Stimulated activated CD4-positive, alpha-beta T cell treated with anti-CD3 and anti-CD28 coated beads, Interleukin-1b, Interleukin-23, amount 100 ng/mL, for 4 hours (primary cell): Measurements from ENCODE around the gene ZNF555.

Experiments used
- DNase-seq, 2 donors: peaks; one replicate each; pipeline ENCODE4 v3.0.0-alpha.2; 2020; ENCODE audit warnings: low read depth in 2 of 2

The ZNF555 gene

DNA sequence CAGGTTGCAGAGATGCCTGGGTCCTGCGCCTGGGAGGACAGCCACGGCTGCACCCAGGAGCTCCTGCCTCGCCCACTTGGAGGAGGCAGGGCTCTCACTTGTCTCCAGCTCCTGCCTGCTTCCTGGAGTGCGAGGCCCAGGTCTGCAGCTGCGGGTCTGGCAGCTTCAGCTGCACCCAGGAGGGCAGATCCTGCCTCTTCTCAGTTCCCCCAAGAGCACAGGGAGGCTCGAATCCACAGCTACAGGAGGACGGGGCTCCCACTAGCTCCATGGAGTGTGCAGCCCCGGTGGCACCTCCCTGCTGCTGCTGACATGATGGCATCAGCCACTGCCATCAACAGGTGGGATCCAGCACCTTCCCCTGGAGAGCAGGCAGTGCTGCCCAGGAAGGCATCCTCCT, 17.1 kb upstream of the ZNF555 start:
- no peak for DNase-seq

DNA sequence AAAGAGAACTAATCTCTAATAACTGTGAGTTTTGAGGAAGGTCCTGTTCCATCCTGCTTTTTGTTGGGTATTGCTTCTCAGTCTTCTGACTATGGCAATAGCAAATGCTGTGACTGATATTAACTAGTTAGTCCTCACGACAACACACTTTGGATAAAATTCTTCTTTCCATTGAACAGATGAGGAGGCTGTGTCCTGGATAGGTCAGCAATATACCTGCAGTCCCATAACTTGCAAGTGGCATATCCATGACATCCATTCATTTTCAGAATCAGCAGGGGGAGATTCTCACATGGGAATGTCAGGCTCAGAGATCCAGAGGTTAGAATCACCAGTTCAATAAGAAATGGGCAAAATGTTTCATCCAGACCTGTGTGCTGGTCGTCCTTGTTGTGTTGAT, 14.3 kb upstream of the ZNF555 start:
- no peak for DNase-seq

DNA sequence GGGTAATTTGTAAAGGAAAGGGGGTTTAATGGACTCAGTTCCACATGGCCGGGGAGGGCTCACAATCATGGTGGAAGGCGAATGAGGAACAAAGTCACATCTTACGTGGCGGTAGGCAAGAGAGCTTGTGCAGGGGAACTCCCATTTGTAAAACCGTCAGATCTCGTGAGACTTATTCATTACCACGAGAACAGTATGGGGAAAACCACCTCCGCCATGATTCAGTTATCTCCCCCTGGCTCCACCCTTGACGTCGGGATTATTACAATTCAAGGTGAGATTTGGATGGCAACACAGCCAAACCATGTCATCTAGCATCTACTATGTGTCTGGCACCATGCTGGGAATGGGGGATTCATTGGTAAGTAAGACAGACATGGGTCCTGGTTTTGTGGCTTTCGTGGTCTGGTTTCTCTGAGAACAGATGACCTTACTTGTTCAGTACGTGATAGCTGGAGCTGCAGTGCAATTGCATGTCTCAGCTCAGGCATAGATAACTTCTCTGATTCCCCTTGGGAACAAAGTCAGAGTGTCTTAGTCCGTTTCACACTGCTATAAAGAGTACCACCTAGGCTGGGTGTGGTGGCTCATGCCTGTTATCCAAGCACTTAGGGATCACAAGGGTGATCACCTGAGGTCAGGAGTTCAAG, 13.3 kb upstream of the ZNF555 start:
- no peak for DNase-seq

DNA sequence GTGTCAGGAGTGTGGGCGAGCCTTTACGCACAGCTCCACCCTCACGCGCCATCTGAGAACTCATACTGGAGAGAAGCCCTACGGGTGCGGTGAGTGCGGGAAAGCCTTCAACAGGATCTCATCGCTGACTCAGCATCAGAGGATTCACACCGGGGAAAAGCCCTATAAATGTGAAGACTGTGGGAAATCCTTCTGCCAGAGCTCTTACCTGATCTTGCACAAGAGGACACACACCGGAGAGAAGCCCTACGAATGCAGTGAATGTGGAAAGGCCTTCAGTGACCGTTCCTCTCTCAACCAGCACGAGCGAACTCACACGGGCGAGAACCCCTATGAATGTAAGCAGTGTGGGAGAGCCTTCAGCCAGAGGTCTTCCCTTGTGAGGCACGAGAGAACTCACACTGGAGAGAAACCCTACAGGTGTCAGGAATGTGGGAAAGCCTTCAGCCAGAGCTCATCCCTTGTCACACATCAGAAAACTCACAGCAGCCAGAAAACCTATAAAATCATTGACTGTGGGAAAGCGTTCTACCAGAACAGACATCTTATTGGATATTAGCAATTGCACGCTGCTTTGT, 6.9 kb upstream of the ZNF555 start:
- no peak for DNase-seq

DNA sequence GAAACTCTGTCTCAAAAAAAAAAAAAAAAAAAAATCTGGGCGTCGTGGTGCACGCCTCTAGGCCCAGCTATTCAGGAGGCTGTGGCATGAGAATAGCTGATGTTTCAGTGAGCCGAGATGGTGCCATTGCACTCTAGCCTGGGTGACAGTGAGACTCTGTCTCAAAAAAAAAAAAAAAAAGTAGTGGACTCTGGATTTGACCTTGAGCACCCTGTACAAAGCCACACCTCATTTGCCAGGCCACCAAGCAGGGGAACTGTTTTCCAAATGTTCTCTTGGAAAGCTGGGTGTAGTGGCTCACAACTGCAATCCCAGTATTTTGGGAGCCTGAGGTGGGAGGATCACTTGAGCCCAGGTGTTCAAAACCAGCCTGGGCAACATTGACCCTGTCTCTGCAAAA, 3.8 kb upstream of the ZNF555 start:
- DNase-seq = no peak

DNA sequence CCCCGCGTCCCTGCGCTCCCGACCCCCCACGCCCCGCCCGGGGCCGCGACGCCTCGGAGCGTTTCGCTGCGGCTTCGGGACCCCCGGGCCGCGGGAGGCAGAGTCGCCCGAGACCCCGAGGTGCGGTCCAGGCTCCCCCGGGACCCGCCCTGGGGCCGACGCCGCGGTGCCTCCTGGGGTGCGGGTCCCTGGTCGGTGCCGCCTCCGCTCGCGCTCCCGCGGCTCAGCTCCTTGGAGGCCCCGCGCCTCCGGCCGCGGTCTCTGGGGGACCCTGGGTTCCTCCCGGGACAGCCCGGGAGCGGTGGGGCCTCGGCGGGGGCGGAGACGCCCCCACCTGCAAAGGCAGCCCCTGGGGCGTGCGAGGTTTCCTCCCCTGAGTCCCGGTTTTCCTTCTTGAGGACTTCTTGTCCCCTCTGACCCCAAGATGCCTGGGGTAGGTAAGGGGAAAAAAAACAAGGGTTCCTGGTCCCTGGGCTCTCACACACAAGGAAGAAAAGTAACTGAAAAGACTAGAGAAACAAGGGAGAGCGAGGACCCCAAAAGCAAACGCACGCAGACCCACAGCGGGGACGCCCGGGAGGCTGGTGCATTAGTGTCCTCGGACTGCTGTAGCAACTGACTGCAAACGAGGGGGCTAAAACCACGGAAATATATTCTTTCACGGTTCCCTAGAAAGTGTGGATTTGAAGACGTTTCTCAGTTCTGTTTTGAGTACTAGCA, 740 bp downstream of the ZNF555 start:
- no peak for DNase-seq

DNA sequence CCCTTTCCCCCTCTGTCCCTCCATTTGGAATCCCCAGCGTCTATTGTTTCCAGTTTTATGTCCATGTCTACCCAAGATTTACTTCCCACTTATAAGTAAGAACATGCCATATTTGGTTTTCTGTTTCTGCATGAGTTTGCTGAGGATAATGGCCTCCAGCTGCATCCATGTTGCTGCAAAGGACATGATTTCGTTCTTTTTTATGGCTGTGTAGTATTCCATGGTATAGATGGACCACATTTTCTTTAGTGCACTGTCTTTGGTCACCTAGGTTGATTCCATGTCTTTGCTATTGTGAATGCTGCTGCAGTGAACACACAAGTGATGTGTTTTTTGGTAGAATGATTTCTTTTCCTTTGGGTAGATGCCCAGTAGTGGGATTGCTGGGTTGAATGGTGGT, 3.8 kb downstream of the ZNF555 start:
- no peak for DNase-seq

DNA sequence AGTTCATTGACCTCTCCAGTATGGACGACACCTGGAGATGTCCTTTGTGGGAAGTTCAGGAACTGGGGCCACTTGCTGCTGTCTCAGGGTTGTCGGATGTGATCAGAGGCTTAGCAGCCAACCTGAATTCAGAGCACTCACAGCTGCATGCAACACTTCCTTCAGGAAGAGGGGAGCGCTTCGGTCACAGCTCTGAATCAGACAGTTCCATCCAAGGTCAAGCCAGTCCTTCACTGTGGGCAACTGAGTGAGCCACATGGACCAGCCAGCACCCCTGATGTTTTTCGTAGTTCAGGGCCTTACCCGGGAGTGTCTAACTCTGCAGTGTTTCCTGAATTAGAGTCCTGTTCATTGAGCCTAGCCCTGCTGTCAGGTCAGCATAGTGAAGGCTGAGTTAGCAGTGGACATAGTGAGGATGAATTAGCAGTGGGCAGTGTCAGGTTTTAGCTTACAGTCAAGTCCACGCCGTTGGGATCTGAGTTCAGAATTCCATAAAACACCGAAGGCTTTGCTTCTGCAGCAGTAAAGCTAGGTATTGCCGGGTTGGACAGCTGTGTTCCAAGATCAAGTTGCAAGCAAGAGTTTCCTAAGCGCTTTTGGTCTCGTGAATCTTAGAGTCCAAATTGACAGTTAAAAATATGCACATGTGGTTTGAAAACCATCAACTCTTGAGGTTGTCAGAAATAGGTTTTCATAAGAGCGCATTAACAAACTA, 5.1 kb downstream of the ZNF555 start:
- no peak for DNase-seq

DNA sequence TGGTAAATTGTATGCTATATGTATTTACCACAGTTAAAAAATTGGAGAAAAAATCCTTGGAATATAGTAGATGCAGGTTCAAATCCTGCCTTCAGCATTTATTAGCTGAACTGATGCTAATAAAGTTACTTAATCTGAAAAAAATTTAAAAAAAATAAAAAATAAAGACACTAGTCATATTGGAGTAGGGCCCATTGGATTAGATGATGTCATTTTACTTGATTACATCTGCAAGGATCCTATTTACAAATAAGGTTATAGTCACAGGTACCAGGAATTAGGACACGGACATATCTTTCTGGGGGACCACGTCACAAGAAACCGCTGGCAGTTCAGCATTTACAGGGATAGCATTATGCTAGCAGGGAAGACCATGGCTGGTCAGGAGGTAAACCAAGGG, 6.2 kb downstream of the ZNF555 start:
- DNase-seq = no peak

DNA sequence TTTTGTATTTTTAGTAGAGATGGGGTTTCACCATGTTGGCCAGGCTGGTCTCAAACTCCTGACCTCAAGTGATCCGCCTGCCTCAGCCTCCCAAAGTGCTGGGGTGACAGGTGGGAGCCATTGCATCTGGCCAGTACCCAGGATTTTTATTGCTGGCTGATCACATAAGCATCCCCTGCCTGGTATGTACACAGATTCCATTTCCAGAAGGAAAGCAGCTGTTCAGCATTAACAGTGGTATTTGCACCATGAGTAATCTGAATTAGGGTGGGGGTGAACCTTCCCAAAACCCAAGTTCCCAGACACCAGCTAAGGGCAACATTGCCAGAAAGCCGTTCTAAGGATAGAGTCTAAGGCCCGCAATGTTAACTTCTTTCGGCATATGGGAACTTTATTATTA, 7.3 kb downstream of the ZNF555 start:
- DNase-seq = no peak

DNA sequence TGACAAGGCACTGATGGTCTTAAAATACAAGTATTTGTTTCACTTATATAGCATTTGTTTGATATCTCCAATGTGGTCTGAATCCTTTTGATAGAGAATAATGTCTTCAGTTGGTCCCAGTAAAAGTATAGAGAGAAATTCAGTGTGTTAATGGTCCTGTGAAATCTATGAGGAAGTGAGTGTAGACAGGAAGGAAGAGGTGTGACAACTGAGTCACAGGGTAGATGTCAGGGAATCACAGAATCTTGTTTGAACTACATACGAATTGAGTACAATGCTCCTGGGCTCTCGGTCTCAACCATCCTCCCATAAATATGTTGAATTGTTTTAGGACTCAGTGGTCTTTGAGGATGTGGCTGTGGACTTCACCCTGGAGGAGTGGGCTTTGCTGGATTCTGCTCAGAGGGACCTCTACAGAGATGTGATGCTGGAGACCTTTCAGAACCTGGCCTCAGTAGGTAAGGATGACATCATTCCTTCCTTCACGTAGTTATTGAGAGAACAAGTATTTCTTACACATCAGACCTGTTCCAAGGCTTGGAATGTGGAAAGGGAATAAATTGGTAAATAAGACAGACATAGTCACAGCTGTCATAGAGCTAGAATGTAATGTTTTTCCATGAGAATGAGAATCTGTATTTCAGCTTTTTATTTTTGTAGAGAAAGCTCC, 9.1 kb downstream of the ZNF555 start:
- DNase-seq = no peak

DNA sequence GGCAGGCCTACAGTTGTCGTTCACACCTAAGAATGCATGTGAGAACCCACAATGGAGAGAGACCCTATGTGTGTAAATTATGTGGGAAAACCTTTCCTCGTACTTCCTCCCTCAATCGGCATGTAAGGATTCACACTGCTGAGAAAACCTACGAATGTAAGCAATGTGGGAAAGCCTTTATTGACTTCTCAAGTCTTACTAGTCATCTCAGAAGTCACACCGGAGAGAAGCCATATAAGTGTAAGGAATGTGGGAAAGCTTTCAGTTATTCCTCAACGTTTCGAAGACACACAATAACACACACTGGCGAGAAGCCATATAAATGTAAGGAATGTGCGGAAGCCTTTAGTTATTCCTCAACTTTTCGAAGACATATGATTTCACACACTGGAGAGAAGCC, 11.3 kb downstream of the ZNF555 start:
- no peak for DNase-seq

DNA sequence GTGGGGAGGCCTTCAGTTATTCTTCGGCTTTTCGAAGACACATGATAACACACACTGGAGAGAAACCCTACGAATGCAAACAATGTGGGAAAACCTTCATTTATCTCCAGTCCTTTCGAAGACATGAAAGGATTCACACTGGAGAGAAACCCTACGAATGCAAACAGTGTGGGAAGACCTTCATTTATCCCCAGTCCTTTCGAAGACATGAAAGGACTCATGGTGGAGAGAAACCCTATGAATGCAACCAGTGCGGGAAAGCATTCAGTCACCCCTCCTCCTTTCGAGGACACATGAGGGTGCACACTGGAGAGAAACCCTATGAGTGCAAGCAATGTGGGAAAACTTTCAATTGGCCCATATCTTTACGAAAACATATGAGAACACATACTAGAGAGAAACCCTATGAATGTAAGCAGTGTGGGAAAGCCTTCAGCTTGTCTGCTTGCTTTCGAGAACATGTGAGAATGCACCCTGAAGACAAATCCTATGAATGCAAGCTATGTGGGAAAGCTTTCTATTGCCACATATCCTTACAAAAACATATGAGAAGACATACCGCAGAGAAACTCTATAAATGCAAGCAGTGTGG, 11.8 kb downstream of the ZNF555 start:
- DNase-seq = no peak

DNA sequence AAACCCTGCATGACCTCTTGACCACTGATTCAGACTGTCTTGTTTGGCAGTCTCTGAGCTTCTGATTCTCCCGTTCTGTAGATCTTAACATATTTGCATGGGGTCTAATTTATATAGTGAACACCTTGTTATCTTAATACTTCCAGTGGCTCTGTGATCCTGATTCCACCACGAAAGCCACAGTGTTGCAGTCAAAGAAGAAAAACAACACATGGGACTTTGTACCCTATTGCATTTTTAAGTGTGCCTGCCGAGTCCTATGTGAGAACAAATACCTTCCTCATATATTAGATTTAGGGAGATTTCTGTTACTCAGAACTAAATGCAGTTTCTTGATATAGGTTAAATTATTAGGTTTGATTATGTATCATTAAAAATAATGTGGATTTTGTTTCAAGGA, 13.6 kb downstream of the ZNF555 start:
- DNase-seq = no peak

DNA sequence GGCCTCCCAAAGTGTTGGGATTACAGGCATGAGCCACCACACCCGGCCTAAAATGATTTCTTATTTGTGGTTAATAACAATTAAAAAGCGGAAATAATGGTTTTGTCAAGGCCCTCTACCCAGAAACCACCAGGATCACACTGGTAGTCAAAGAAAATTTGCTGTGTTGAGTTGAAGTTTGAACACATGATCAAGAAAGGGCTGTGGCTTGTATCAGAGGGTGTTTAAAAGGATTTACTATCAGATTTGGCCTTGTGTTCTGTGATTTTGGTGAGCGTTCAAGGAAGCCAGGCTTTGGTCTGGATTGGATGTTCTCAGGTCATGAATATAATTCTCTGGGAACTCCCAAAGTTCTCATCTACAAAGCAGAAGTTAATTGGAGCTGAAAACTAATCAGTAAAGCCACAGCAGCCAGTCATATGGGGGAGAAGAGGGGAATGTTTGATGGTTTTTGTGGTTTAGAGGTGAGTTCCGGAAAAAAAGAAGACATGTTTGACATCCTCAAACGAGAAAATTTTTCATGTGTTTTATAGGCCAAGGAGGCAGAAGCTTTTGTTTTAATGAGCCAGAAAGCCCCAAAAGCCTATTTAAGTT, 15.3 kb downstream of the ZNF555 start:
- no peak for DNase-seq

DNA sequence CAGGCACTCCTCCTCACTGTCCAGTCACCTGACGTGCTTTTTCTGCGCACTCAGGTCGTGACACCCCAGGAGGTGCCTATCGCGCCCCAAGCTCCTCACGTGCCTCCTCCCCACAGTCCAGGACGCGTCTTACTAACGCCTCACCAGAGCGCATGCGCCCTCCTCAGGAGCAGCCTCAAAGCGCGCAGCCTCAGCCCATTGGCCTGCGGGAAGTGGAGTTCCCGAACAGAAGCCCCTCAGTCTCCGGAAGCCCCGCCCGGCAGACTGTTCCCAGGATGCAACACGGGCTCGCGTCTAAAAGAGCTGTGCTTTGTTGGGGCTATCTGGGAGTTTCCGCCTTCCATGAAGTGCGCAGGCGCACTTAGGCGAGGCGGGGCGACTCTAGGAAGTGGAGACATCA, 17.6 kb downstream of the ZNF555 start:
- no peak for DNase-seq

DNA sequence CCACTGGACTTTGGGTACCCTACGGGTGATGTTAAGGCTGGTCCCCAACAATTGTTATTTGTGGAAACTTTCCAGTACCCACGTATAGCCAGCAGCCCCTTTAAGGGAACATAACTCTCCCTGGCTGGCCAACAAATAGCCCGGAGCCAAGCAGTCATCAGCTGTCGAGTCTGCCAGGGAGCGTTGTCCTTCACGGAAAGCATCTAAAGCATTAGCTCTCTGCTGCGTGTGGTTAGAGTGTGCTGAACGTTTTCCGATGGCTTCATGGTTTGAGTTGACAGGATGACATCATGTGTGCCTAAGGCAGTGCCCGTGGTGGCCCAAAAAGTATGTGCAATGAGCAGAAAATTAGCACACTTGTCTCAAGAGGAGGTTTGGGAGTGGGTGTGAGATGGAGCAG, 22.5 kb downstream of the ZNF555 start:
- DNase-seq = no peak

DNA sequence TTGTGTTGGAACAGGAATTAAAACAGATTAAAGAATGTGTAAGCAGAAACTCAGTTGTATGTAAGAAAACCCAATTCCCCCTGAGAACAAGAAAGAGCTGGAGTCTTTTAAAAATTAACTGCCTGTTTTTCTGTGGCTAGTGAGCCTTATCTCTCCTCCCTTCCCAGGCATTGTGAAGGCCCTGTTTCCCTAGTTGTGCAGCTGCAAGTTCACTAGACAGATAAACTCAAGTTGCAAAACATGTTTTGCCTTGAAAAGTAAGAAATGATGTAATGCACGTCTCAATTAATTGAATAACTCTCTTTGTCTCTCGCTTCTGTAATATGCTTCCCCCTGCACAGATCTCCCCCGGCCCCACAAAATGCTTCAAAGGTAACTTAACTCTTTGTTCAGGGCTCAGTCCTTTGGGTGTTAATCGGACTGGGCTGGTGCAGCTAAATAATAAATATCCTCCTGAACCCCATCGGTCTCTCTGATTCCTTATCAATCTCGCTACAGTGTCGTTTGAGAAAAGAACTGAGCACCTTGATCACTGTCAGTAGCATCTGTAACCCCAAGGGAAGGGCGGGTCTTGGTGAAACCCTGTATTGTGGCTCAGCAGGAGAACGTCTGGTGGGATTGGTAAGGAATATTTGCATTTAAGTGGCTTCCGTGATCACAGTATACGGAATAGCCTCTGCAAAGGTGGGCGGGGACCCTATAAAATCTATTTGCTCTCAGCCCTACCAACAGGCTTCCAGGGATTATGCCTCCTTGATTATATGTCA, 24.2 kb downstream of the ZNF555 start:
- DNase-seq = no peak

DNA sequence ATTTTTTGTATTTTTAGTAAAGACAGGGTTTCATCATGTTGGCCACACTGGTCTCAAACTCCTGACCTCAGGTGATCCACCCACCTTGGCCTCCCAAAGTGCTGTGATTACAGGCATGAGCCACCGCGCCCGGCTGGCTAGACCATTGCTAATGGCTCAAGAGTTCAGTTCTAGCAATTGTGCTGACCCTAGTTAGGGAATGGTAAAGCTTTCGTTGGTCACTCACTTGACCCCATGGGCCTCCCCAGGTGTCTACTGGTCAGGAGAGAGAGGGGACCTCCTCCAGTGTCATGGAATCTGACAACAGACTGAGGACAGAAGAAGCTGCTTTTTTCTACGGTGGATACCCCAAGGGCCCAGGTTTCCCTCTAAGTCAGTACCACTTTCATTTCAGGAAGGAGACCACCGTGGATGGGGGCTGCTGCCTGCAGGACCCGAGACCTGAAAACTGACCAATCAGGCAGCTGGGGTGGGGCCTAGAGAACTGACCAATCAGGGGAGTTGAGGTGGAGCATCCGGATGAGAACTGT, 25.3 kb downstream of the ZNF555 start:
- no peak for DNase-seq
